Measurements from ENCODE around the gene KIF26A. TPM values are rescaled to one million over a fixed set of nuclear protein-coding genes. Genes with fewer than 3 reads are reported as not detected.

KIF26A gene
- polyA plus RNA-seq, 1 experiment: 0.10 TPM

- ChIA-PET CTCF (interaction anchor here (1.4 kb wide), 1 partner anchor 525 kb away, joined by 5 read pairs; no protein-coding TSS in a partner anchor), POLR2A (no interaction called here)
- Histone ChIP-seq H3K27me3 (ENCODE audit: control insufficient read depth, insufficient read depth, low read length) (peaks cover 10% of the 10 kb centered on the region), H3K36me3 (ENCODE audit: control insufficient read depth, insufficient read depth, low read length) (no peaks in the 10 kb centered on the region), H3K4me3 (ENCODE audit: low read depth, low read length) (no peak overlapping the region)
- no peak for TF ChIP-seq CTCF (IDR thresholded peaks at IDR 0.05; ENCODE audit: insufficient read depth, low read depth, low read length)
- no peak for DNase-seq (ENCODE audit: low read depth)
Observed at GRCh38 chr14:104114421-104115130, 23.8 kb upstream of the KIF26A start.

- no peak for DNase-seq (ENCODE audit: low read depth)
- POLR2A ChIA-PET: no interaction called here
- no peak for TF ChIP-seq CTCF (IDR thresholded peaks at IDR 0.05; ENCODE audit: insufficient read depth, low read depth, low read length)
- CTCF ChIA-PET: interaction anchor here (1.4 kb wide), 1 partner anchor 525 kb away, joined by 5 read pairs; no protein-coding TSS in a partner anchor
- peaks cover 10% of the 10 kb centered on the region for H3K27me3 ChIP-seq (ENCODE audit: control insufficient read depth, insufficient read depth, low read length)
- H3K4me3 ChIP-seq (ENCODE audit: low read depth, low read length): no peak overlapping the region
- H3K36me3 ChIP-seq (ENCODE audit: control insufficient read depth, insufficient read depth, low read length): no peaks in the 10 kb centered on the region
Observed at GRCh38 chr14:104115131-104115600, 23.2 kb upstream of the KIF26A start.

GRCh38 chr14:104115691-104116287, 22.6 kb upstream of the KIF26A start:
- ChIA-PET CTCF (interaction anchor here (1.4 kb wide), 1 partner anchor 524 kb away, joined by 5 read pairs; no protein-coding TSS in a partner anchor), POLR2A (no interaction called here)
- no peak for DNase-seq (ENCODE audit: low read depth)
- Histone ChIP-seq H3K27me3 (ENCODE audit: control insufficient read depth, insufficient read depth, low read length) (peaks cover 12% of the 10 kb centered on the region), H3K36me3 (ENCODE audit: control insufficient read depth, insufficient read depth, low read length) (no peaks in the 10 kb centered on the region), H3K4me3 (ENCODE audit: low read depth, low read length) (no peak overlapping the region)
- TF ChIP-seq CTCF (IDR thresholded peaks at IDR 0.05; ENCODE audit: insufficient read depth, low read depth, low read length): no peak

GRCh38 chr14:104116288-104116755, 22.1 kb upstream of the KIF26A start:
- no peak for TF ChIP-seq CTCF (IDR thresholded peaks at IDR 0.05; ENCODE audit: insufficient read depth, low read depth, low read length)
- no peak for DNase-seq (ENCODE audit: low read depth)
- ChIA-PET CTCF (no interaction called here), POLR2A (no interaction called here)
- Histone ChIP-seq H3K36me3 (ENCODE audit: control insufficient read depth, insufficient read depth, low read length) (no peaks in the 10 kb centered on the region), H3K27me3 (ENCODE audit: control insufficient read depth, insufficient read depth, low read length) (peaks cover 13% of the 10 kb centered on the region), H3K4me3 (ENCODE audit: low read depth, low read length) (peak overlapping the region; percentile 24; the same call in 1 of the 2 replicates)

GRCh38 chr14:104116756-104117340, 21.5 kb upstream of the KIF26A start:
- ChIA-PET CTCF (no interaction called here), POLR2A (no interaction called here)
- TF ChIP-seq CTCF (IDR thresholded peaks at IDR 0.05; ENCODE audit: insufficient read depth, low read depth, low read length): no peak
- Histone ChIP-seq H3K4me3 (ENCODE audit: low read depth, low read length) (peak overlapping the region; percentile 24; the same call in 1 of the 2 replicates), H3K27me3 (ENCODE audit: control insufficient read depth, insufficient read depth, low read length) (peaks cover 13% of the 10 kb centered on the region), H3K36me3 (ENCODE audit: control insufficient read depth, insufficient read depth, low read length) (no peaks in the 10 kb centered on the region)
- DNase-seq (ENCODE audit: low read depth): no peak
